K562 (cell line): Measurements from ENCODE around the gene MAGI1. TPM values are rescaled to one million over a fixed set of nuclear protein-coding genes. Genes with fewer than 3 reads are reported as not detected.

Experiments used
- CEBPG ChIP-seq, 3 experiments: fragments of 200-800 bp in 1 of 3; sonication (Bioruptor generic) in 1 of 3; sonication (generic) in 1 of 3; formaldehyde crosslinking in 1 of 3; IDR thresholded peaks in 2 of 3; conservative IDR thresholded peaks in 1 of 3; 2 replicates each; pipeline versions ENCODE4 v1.6.1 to v1.8.0; 2016 to 2022; ENCODE audit warnings: missing compliant biosample characterization in 2 of 3, missing genetic modification characterization in 2 of 3, mild to moderate bottlenecking in 1 of 3, missing genetic modification reagents in 1 of 3
- EWSR1 ChIP-seq: fragments of 450-650 bp; IDR thresholded peaks from 2 replicates; pipeline ENCODE4 v1.6.1; 2018; ENCODE audit warnings: borderline replicate concordance, mild to moderate bottlenecking, low read depth, moderate library complexity; ENCODE audit not compliant: partially characterized antibody
- GTF2A2 ChIP-seq: IDR thresholded peaks from 2 replicates; pipeline ENCODE4 v1.6.1; 2016; ENCODE audit warnings: mild to moderate bottlenecking, missing genetic modification characterization, missing compliant biosample characterization
- KLF1 ChIP-seq: fragments of 450-650 bp; IDR thresholded peaks from 2 replicates; pipeline ENCODE4 v1.6.1; 2016; ENCODE audit warnings: missing genetic modification characterization, missing compliant biosample characterization
- NR3C1 ChIP-seq: sonication (generic); formaldehyde crosslinking; IDR thresholded peaks from 2 replicates; pipeline ENCODE4 v1.8.1; 2022; ENCODE audit warnings: missing genetic modification reagents
- PCBP2 ChIP-seq: fragments of 200-400 bp; formaldehyde crosslinking; IDR thresholded peaks from 2 replicates; pipeline ENCODE4 v1.6.1; 2018; ENCODE audit warnings: low read length, low read depth, mild to moderate bottlenecking, moderate library complexity; ENCODE audit not compliant: poor library complexity, severe bottlenecking
- RBM25 ChIP-seq: fragments of 200-400 bp; formaldehyde crosslinking; IDR thresholded peaks from 2 replicates; pipeline ENCODE4 v1.6.1; 2018; ENCODE audit warnings: low read length, low read depth, moderate library complexity; ENCODE audit not compliant: severe bottlenecking
- RCOR1 ChIP-seq, 2 experiments: IDR thresholded peaks; 2 replicates each; pipeline ENCODE4 v1.6.1; 2012; ENCODE audit warnings: low read depth in 2 of 2, low read length in 2 of 2, borderline replicate concordance in 1 of 2, improper control_type of control experiment in 1 of 2
- THAP12 ChIP-seq: fragments of 250-450 bp; sonication (Bioruptor Pico); IDR thresholded peaks from 2 replicates; pipeline ENCODE4 v1.9.0; 2021; ENCODE audit warnings: mild to moderate bottlenecking, inconsistent platforms
- TRIM25 ChIP-seq: fragments of 450-650 bp; IDR thresholded peaks from 2 replicates; pipeline ENCODE4 v1.7.0; 2016; ENCODE audit warnings: borderline replicate concordance
- polyA plus RNA-seq, 8 experiments: library from polyadenylated mRNA; depleted of rRNA in 4 of 8; stranded (reverse) in 5 of 8; unstranded in 3 of 8; fragments of >200 nt; fragmentation: Nextera tagmentation in 2 of 8; fragmentation: Illumina TruSeq in 1 of 8; extraction: Ambion mirVana in 2 of 8; extraction: Trizol in 1 of 8; gene quantifications; 2 replicates each; pipeline versions ENCODE4 v1.2.1 to v1.2.3, GENCODE V29; 2011 to 2014; ENCODE audit warnings: inconsistent platforms in 1 of 8, missing spikeins in 1 of 8
- total RNA-seq, 7 experiments: library from RNA; depleted of rRNA in 6 of 7; stranded (reverse); fragments of >200 nt in 6 of 7; fragmentation: Illumina TruSeq in 2 of 7; extraction: Trizol in 2 of 7; gene quantifications; 2 replicates each; pipeline versions ENCODE4 v1.2.1 to v1.2.3, GENCODE V29; 2011 to 2021; ENCODE audit warnings: low replicate concordance in 1 of 7
- TF ChIP-seq, protein P1 (sequence below): sonication (generic); formaldehyde crosslinking; IDR thresholded peaks from 2 replicates; pipeline ENCODE4 v1.4.0; 2020; ENCODE audit warnings: mild to moderate bottlenecking, missing genetic modification reagents
- TF ChIP-seq, protein P2 (sequence below): fragments of 200-400 bp; formaldehyde crosslinking; IDR thresholded peaks from 2 replicates; pipeline ENCODE4 v1.6.1; 2017; ENCODE audit warnings: mild to moderate bottlenecking, low read depth, low read length, moderate library complexity
- TF ChIP-seq, protein P3 (sequence below): fragments of 450-650 bp; IDR thresholded peaks from 2 replicates; pipeline ENCODE4 v1.6.1; 2017; ENCODE audit warnings: mild to moderate bottlenecking, moderate library complexity

MAGI1 gene
- total and polyA plus RNA-seq, 9 of the 15 experiments (the other 6 are each of a cell fraction or from before 2014, with no cell fraction given), result 7.8 to 59.4 (median 43.2) TPM

- no peak for TF ChIP-seq TRIM25
- TF ChIP-seq, protein P1, sequence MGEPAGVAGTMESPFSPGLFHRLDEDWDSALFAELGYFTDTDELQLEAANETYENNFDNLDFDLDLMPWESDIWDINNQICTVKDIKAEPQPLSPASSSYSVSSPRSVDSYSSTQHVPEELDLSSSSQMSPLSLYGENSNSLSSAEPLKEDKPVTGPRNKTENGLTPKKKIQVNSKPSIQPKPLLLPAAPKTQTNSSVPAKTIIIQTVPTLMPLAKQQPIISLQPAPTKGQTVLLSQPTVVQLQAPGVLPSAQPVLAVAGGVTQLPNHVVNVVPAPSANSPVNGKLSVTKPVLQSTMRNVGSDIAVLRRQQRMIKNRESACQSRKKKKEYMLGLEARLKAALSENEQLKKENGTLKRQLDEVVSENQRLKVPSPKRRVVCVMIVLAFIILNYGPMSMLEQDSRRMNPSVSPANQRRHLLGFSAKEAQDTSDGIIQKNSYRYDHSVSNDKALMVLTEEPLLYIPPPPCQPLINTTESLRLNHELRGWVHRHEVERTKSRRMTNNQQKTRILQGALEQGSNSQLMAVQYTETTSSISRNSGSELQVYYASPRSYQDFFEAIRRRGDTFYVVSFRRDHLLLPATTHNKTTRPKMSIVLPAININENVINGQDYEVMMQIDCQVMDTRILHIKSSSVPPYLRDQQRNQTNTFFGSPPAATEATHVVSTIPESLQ, result no peak
- no peak for TF ChIP-seq GTF2A2 (tag)
- no peak for TF ChIP-seq EWSR1
- TF ChIP-seq THAP12 (CRISPR knock-in tag), result no peak
- TF ChIP-seq KLF1 (tag), result no peak
- no peak for TF ChIP-seq RCOR1 (IDR thresholded peaks at IDR 0.05; ENCODE audit: borderline replicate concordance in 1 of 2, low read depth in 2 of 2, low read length in 2 of 2)
- TF ChIP-seq, protein P2, sequence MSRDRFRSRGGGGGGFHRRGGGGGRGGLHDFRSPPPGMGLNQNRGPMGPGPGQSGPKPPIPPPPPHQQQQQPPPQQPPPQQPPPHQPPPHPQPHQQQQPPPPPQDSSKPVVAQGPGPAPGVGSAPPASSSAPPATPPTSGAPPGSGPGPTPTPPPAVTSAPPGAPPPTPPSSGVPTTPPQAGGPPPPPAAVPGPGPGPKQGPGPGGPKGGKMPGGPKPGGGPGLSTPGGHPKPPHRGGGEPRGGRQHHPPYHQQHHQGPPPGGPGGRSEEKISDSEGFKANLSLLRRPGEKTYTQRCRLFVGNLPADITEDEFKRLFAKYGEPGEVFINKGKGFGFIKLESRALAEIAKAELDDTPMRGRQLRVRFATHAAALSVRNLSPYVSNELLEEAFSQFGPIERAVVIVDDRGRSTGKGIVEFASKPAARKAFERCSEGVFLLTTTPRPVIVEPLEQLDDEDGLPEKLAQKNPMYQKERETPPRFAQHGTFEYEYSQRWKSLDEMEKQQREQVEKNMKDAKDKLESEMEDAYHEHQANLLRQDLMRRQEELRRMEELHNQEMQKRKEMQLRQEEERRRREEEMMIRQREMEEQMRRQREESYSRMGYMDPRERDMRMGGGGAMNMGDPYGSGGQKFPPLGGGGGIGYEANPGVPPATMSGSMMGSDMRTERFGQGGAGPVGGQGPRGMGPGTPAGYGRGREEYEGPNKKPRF, result no peak
- no peak for TF ChIP-seq NR3C1 (CRISPR knock-in tag)
- TF ChIP-seq CEBPG (CRISPR knock-in tag; IDR thresholded peaks at IDR 0.05), result no peak
- no peak for TF ChIP-seq CEBPG (tag; conservative IDR thresholded peaks at IDR 0.05 in 1 of 2, IDR thresholded peaks at IDR 0.05 in 1 of 2)
- no peak for TF ChIP-seq PCBP2
- TF ChIP-seq, protein P3, sequence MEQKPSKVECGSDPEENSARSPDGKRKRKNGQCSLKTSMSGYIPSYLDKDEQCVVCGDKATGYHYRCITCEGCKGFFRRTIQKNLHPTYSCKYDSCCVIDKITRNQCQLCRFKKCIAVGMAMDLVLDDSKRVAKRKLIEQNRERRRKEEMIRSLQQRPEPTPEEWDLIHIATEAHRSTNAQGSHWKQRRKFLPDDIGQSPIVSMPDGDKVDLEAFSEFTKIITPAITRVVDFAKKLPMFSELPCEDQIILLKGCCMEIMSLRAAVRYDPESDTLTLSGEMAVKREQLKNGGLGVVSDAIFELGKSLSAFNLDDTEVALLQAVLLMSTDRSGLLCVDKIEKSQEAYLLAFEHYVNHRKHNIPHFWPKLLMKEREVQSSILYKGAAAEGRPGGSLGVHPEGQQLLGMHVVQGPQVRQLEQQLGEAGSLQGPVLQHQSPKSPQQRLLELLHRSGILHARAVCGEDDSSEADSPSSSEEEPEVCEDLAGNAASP, result no peak
- no peak for TF ChIP-seq RBM25
These were observed 259.8 kb downstream of the MAGI1 start (continued) for GRCh38 chr3:65778968-65779367.
